ENCODE results near the gene SHROOM2.

The SHROOM2 gene

GRCh38 chrX:9802737-9803136, 16.5 kb downstream of the SHROOM2 start:
- Histone ChIP-seq H4K91ac (ENCODE audit: low read length) (no peak overlapping the region), H3K79me1 (replicated peaks; ENCODE audit: low read length, poor library complexity, severe bottlenecking) (peaks cover 5% of the 10 kb centered on the region), H3K27ac (ENCODE audit: low read length, poor library complexity, severe bottlenecking) (no peak overlapping the region), H3K4me3 (ENCODE audit: insufficient read depth in 1 of 2, low read depth in 1 of 2, low read length in 2 of 2) (no peak overlapping the region), H3K27me3 (ENCODE audit: control insufficient read depth in 1 of 2, insufficient read depth in 1 of 2, low read length in 2 of 2) (no peaks in the 10 kb centered on the region), H2BK15ac (ENCODE audit: low read depth, poor library complexity, severe bottlenecking) (no peak overlapping the region), H3K9me3 (ENCODE audit: control insufficient read depth, low read length) (peaks cover 14% of the 10 kb centered on the region), H2BK120ac (ENCODE audit: low read depth, low read length) (no peak overlapping the region), H3K9ac (ENCODE audit: low read length) (no peak overlapping the region), H2AK5ac (ENCODE audit: low read length, severe bottlenecking) (no peak overlapping the region), H3K4me1 (ENCODE audit: control insufficient read depth, insufficient read depth, low read depth, low read length) (peaks cover 9% of the 10 kb centered on the region), H2AFZ (ENCODE audit: low read depth, low read length) (no peak overlapping the region), H3K4ac (ENCODE audit: low read depth in 1 of 2, low read length in 2 of 2) (no peak overlapping the region), H2BK12ac (ENCODE audit: low read length in 2 of 2) (no peak overlapping the region), H3K36me3 (ENCODE audit: control insufficient read depth in 1 of 2, insufficient read depth in 2 of 2, low read depth in 1 of 2, low read length in 2 of 2) (peaks cover 0 to 5% of the 10 kb centered on the region in 2 experiments), H3K14ac (ENCODE audit: low read length in 2 of 2) (no peak overlapping the region), H3K23ac (ENCODE audit: low read length in 2 of 2) (no peak overlapping the region), H3K18ac (ENCODE audit: low read depth in 1 of 2, low read length in 2 of 2) (no peak overlapping the region), H4K8ac (ENCODE audit: low read length) (no peak overlapping the region), H2BK5ac (ENCODE audit: low read depth, low read length, poor library complexity, severe bottlenecking) (no peak overlapping the region), H3K4me2 (ENCODE audit: low read length, poor library complexity, severe bottlenecking) (no peak overlapping the region)
- 96% methylated on average over 3 of the region's 4 CpGs for WGBS
- no peak for DNase-seq

- Histone ChIP-seq H2AK5ac (ENCODE audit: low read length, severe bottlenecking) (no peak overlapping the region), H3K14ac (ENCODE audit: low read length in 2 of 2) (no peak overlapping the region), H3K9ac (ENCODE audit: low read length) (no peak overlapping the region), H3K9me3 (ENCODE audit: control insufficient read depth, low read length) (peaks cover 14% of the 10 kb centered on the region), H3K36me3 (ENCODE audit: control insufficient read depth in 1 of 2, insufficient read depth in 2 of 2, low read depth in 1 of 2, low read length in 2 of 2) (peaks cover 0 to 5% of the 10 kb centered on the region in 2 experiments), H2BK15ac (ENCODE audit: low read depth, poor library complexity, severe bottlenecking) (no peak overlapping the region), H3K27ac (ENCODE audit: low read length, poor library complexity, severe bottlenecking) (no peak overlapping the region), H3K4me1 (ENCODE audit: control insufficient read depth, insufficient read depth, low read depth, low read length) (peaks cover 10% of the 10 kb centered on the region), H3K27me3 (ENCODE audit: control insufficient read depth in 1 of 2, insufficient read depth in 1 of 2, low read length in 2 of 2) (no peaks in the 10 kb centered on the region), H2BK5ac (ENCODE audit: low read depth, low read length, poor library complexity, severe bottlenecking) (no peak overlapping the region), H3K18ac (ENCODE audit: low read depth in 1 of 2, low read length in 2 of 2) (no peak overlapping the region), H4K8ac (ENCODE audit: low read length) (no peak overlapping the region), H4K91ac (ENCODE audit: low read length) (no peak overlapping the region), H2BK12ac (ENCODE audit: low read length in 2 of 2) (no peak overlapping the region), H2AFZ (ENCODE audit: low read depth, low read length) (no peak overlapping the region), H3K23ac (ENCODE audit: low read length in 2 of 2) (no peak overlapping the region), H3K4me3 (ENCODE audit: insufficient read depth in 1 of 2, low read depth in 1 of 2, low read length in 2 of 2) (no peak overlapping the region), H3K4me2 (ENCODE audit: low read length, poor library complexity, severe bottlenecking) (no peak overlapping the region), H3K4ac (ENCODE audit: low read depth in 1 of 2, low read length in 2 of 2) (no peak overlapping the region), H2BK120ac (ENCODE audit: low read depth, low read length) (no peak overlapping the region), H3K79me1 (replicated peaks; ENCODE audit: low read length, poor library complexity, severe bottlenecking) (peaks cover 5% of the 10 kb centered on the region)
- no peak for DNase-seq
- 92% methylated on average over 5 of the region's 5 CpGs for WGBS
These were observed 18.2 kb downstream of the SHROOM2 start for GRCh38 chrX:9804444-9804843.

- no peak overlapping the region for H2BK5ac ChIP-seq (ENCODE audit: low read depth, low read length, poor library complexity, severe bottlenecking)
- H3K23ac ChIP-seq (ENCODE audit: low read length in 2 of 2): no peak overlapping the region
- no peak overlapping the region for H2AK5ac ChIP-seq (ENCODE audit: low read length, severe bottlenecking)
- H2BK120ac ChIP-seq (ENCODE audit: low read depth, low read length): no peak overlapping the region
- H4K91ac ChIP-seq (ENCODE audit: low read length): no peak overlapping the region
- H3K9me3 ChIP-seq (ENCODE audit: control insufficient read depth, low read length): peaks cover 2% of the 10 kb centered on the region
- 89% methylated on average over 3 of the region's 7 CpGs for WGBS
- DNase-seq: no peak
- H3K36me3 ChIP-seq (ENCODE audit: control insufficient read depth in 1 of 2, insufficient read depth in 2 of 2, low read depth in 1 of 2, low read length in 2 of 2): peaks cover 0 to 5% of the 10 kb centered on the region in 2 experiments
- H2BK15ac ChIP-seq (ENCODE audit: low read depth, poor library complexity, severe bottlenecking): no peak overlapping the region
- no peak overlapping the region for H3K9ac ChIP-seq (ENCODE audit: low read length)
- H3K27me3 ChIP-seq (ENCODE audit: control insufficient read depth in 1 of 2, insufficient read depth in 1 of 2, low read length in 2 of 2): no peaks in the 10 kb centered on the region
- no peak overlapping the region for H2BK12ac ChIP-seq (ENCODE audit: low read length in 2 of 2)
- no peak overlapping the region for H3K14ac ChIP-seq (ENCODE audit: low read length in 2 of 2)
- no peak overlapping the region for H4K8ac ChIP-seq (ENCODE audit: low read length)
- H2AFZ ChIP-seq (ENCODE audit: low read depth, low read length): no peak overlapping the region
- no peak overlapping the region for H3K27ac ChIP-seq (ENCODE audit: low read length, poor library complexity, severe bottlenecking)
- peaks cover 10% of the 10 kb centered on the region for H3K4me1 ChIP-seq (ENCODE audit: control insufficient read depth, insufficient read depth, low read depth, low read length)
- H3K4me3 ChIP-seq (ENCODE audit: insufficient read depth in 1 of 2, low read depth in 1 of 2, low read length in 2 of 2): no peak overlapping the region
- H3K18ac ChIP-seq (ENCODE audit: low read depth in 1 of 2, low read length in 2 of 2): no peak overlapping the region
- H3K79me1 ChIP-seq (replicated peaks; ENCODE audit: low read length, poor library complexity, severe bottlenecking): peaks cover 5% of the 10 kb centered on the region
- H3K4ac ChIP-seq (ENCODE audit: low read depth in 1 of 2, low read length in 2 of 2): no peak overlapping the region
- no peak overlapping the region for H3K4me2 ChIP-seq (ENCODE audit: low read length, poor library complexity, severe bottlenecking)
These were observed 19.7 kb downstream of the SHROOM2 start for GRCh38 chrX:9805956-9806355.

- 84% methylated on average over 13 of the region's 14 CpGs for WGBS
- no peak overlapping the region for H2BK12ac ChIP-seq (ENCODE audit: low read length in 2 of 2)
- no peak overlapping the region for H2BK15ac ChIP-seq (ENCODE audit: low read depth, poor library complexity, severe bottlenecking)
- peaks cover 3% of the 10 kb centered on the region for H3K79me1 ChIP-seq (replicated peaks; ENCODE audit: low read length, poor library complexity, severe bottlenecking)
- H3K4me1 ChIP-seq (ENCODE audit: control insufficient read depth, insufficient read depth, low read depth, low read length): peaks cover 10% of the 10 kb centered on the region
- H3K23ac ChIP-seq (ENCODE audit: low read length in 2 of 2): no peak overlapping the region
- H4K8ac ChIP-seq (ENCODE audit: low read length): no peak overlapping the region
- H2AK5ac ChIP-seq (ENCODE audit: low read length, severe bottlenecking): no peak overlapping the region
- DNase-seq: no peak
- no peak overlapping the region for H2BK120ac ChIP-seq (ENCODE audit: low read depth, low read length)
- H3K27ac ChIP-seq (ENCODE audit: low read length, poor library complexity, severe bottlenecking): no peak overlapping the region
- H2AFZ ChIP-seq (ENCODE audit: low read depth, low read length): no peak overlapping the region
- H4K91ac ChIP-seq (ENCODE audit: low read length): no peak overlapping the region
- no peak overlapping the region for H3K18ac ChIP-seq (ENCODE audit: low read depth in 1 of 2, low read length in 2 of 2)
- H2BK5ac ChIP-seq (ENCODE audit: low read depth, low read length, poor library complexity, severe bottlenecking): no peak overlapping the region
- H3K4me2 ChIP-seq (ENCODE audit: low read length, poor library complexity, severe bottlenecking): no peak overlapping the region
- no peak overlapping the region for H3K4me3 ChIP-seq (ENCODE audit: insufficient read depth in 1 of 2, low read depth in 1 of 2, low read length in 2 of 2)
- H3K4ac ChIP-seq (ENCODE audit: low read depth in 1 of 2, low read length in 2 of 2): no peak overlapping the region
- peaks cover 0 to 5% of the 10 kb centered on the region in 2 experiments for H3K36me3 ChIP-seq (ENCODE audit: control insufficient read depth in 1 of 2, insufficient read depth in 2 of 2, low read depth in 1 of 2, low read length in 2 of 2)
- H3K9ac ChIP-seq (ENCODE audit: low read length): no peak overlapping the region
- H3K27me3 ChIP-seq (ENCODE audit: control insufficient read depth in 1 of 2, insufficient read depth in 1 of 2, low read length in 2 of 2): no peaks in the 10 kb centered on the region
- peaks cover 5% of the 10 kb centered on the region for H3K9me3 ChIP-seq (ENCODE audit: control insufficient read depth, low read length)
- peak overlapping the region in 1 of 2 experiments; percentile 15 for H3K14ac ChIP-seq (ENCODE audit: low read length in 2 of 2)
These were observed 21.3 kb downstream of the SHROOM2 start for GRCh38 chrX:9807355-9808182.

Data from mesenchymal stem cell (in vitro differentiated cells and primary cell).